Activated B cell treated with CpG ODN at 0.5 μM for 24 hours (primary cell): ENCODE measurements around the gene FHL5. TPM values are rescaled to one million over a fixed set of nuclear protein-coding genes. Genes with fewer than 3 reads are reported as not detected.

Source experiments
- ATAC-seq: fragments of 200-7000 bp; cut with Tn5 transposase; one replicate; pipeline ENCODE4 v1.10.0; 2021; ENCODE audit warnings: low read depth, mild to moderate bottlenecking, moderate library complexity
- CTCF ChIA-PET: fragments of 350-600 bp; sonication (Branson Sonifier 250); formaldehyde crosslinking; loops from one replicate; lab custom pipeline; 2021; ENCODE audit warnings: antibody characterized with exemption; lab: Charles Lee
- POLR2A ChIA-PET: fragments of 350-600 bp; sonication (Branson Sonifier 250); formaldehyde crosslinking; loops from one replicate; lab custom pipeline; 2021; ENCODE audit warnings: antibody characterized with exemption; lab: Charles Lee
- DNase-seq: peaks from one replicate; pipeline ENCODE4 v3.0.0; 2022
- H3K27ac Mint-ChIP-seq: one replicate; pipeline ENCODE4 v1.8.0; 2020; ENCODE audit warnings: mixed read lengths
- H3K27me3 Mint-ChIP-seq: one replicate; pipeline ENCODE4 v1.8.0; 2021; ENCODE audit warnings: mixed read lengths
- H3K36me3 Mint-ChIP-seq: one replicate; pipeline ENCODE4 v1.8.0; 2021; ENCODE audit warnings: low read depth, mixed read lengths
- H3K4me1 Mint-ChIP-seq: one replicate; pipeline ENCODE4 v1.8.0; 2021; ENCODE audit warnings: mixed read lengths
- H3K4me3 Mint-ChIP-seq: one replicate; pipeline ENCODE4 v1.8.0; 2020; ENCODE audit warnings: mild to moderate bottlenecking, mixed read lengths
- H3K9me3 Mint-ChIP-seq: one replicate; pipeline ENCODE4 v1.8.0; 2020; ENCODE audit warnings: mixed read lengths
- CTCF ChIP-seq: fragments of 200-600 bp; IDR thresholded peaks from one replicate; pipeline ENCODE4 v1.8.0; 2022; ENCODE audit warnings: antibody characterized with exemption, mild to moderate bottlenecking
- intact Hi-C: fragments of 100-400 bp; cut with micrococcal nuclease; formaldehyde crosslinking; loops from one replicate; pipeline ENCODE4 v1.15.1; 2024
- total RNA-seq: library from RNA; stranded (reverse); gene quantifications from 2 replicates; pipeline ENCODE4 v1.2.3, GENCODE V29; 2022

The FHL5 gene
- total RNA-seq, 1 donor from 2014 or later, result not detected

GRCh38 chr6:96604420-96604819 is 41.5 kb downstream of the FHL5 start:
- CTCF ChIA-PET, result no interaction called here
- POLR2A ChIA-PET, result no interaction called here
- no peaks in the 10 kb centered on the region for H3K36me3 Mint-ChIP-seq

GRCh38 chr6:96608074-96608473 is 45.1 kb downstream of the FHL5 start:
- H3K27me3 Mint-ChIP-seq, result peaks cover 3% of the 10 kb centered on the region
- H3K4me1 Mint-ChIP-seq, result peaks cover 28% of the 10 kb centered on the region
- CTCF ChIA-PET, result interaction anchor here (0.8 kb wide), 1 partner anchor 18 kb away, joined by 3 read pairs; no protein-coding TSS in a partner anchor
- TF ChIP-seq CTCF, result no peak
- intact Hi-C loops, result loop anchor here (2.0 kb wide), 1 partner anchor 17 kb away; no protein-coding TSS in a partner anchor
- DNase-seq (no peak), ATAC-seq (no peak)
- POLR2A ChIA-PET, result no interaction called here
- H3K36me3 Mint-ChIP-seq, result no peaks in the 10 kb centered on the region
- H3K27ac Mint-ChIP-seq, result no peak overlapping the region
- no peak overlapping the region for H3K4me3 Mint-ChIP-seq
- no peaks in the 10 kb centered on the region for H3K9me3 Mint-ChIP-seq

More at GRCh38 chr6:96604420-96604819, 41.5 kb downstream of the FHL5 start:
- no peak for TF ChIP-seq CTCF
- H3K9me3 Mint-ChIP-seq, result no peaks in the 10 kb centered on the region
- H3K27me3 Mint-ChIP-seq, result peaks cover 8% of the 10 kb centered on the region
- intact Hi-C loops, result no loop called here
- DNase-seq (no peak), ATAC-seq (no peak)
- H3K4me3 Mint-ChIP-seq, result no peak overlapping the region
- H3K27ac Mint-ChIP-seq, result no peak overlapping the region
- H3K4me1 Mint-ChIP-seq, result peaks cover 1% of the 10 kb centered on the region

GRCh38 chr6:96610019-96610418 is 47.1 kb downstream of the FHL5 start:
- no peak for DNase-seq
- ChIA-PET CTCF (no interaction called here), POLR2A (no interaction called here)
- Mint-ChIP-seq H3K4me3 (no peak overlapping the region), H3K27ac (no peak overlapping the region), H3K9me3 (no peaks in the 10 kb centered on the region), H3K27me3 (peaks cover 6% of the 10 kb centered on the region), H3K4me1 (peaks cover 28% of the 10 kb centered on the region), H3K36me3 (no peaks in the 10 kb centered on the region)
- no peak for TF ChIP-seq CTCF
- ATAC-seq, result peak; percentile 21
- intact Hi-C loops, result loop anchor here (2.0 to 10.0 kb wide), 3 partner anchors 87 to 1055 kb away; partner anchors contain the start of gene NDUFAF4

GRCh38 chr6:96611342-96611991 is 48.5 kb downstream of the FHL5 start:
- Mint-ChIP-seq H3K27ac (no peak overlapping the region), H3K9me3 (no peaks in the 10 kb centered on the region), H3K4me3 (no peak overlapping the region), H3K36me3 (no peaks in the 10 kb centered on the region), H3K27me3 (peaks cover 6% of the 10 kb centered on the region), H3K4me1 (peaks cover 28% of the 10 kb centered on the region)
- DNase-seq (no peak), ATAC-seq (peak; percentile 47)
- intact Hi-C loops, result loop anchor here (2.0 to 10.0 kb wide), 3 partner anchors 89 to 1053 kb away; partner anchors contain the start of gene NDUFAF4
- ChIA-PET POLR2A (interaction anchor here (0.8 to 0.9 kb wide), 2 partner anchors 89 to 313 kb away, joined by 3 read pairs; partner anchors contain the start of gene KLHL32), CTCF (no interaction called here)
- TF ChIP-seq CTCF, result no peak

GRCh38 chr6:96613291-96613999 is 50.5 kb downstream of the FHL5 start:
- POLR2A ChIA-PET, result no interaction called here
- DNase-seq (no peak), ATAC-seq (no peak)
- peaks cover 7% of the 10 kb centered on the region for H3K27me3 Mint-ChIP-seq
- H3K4me1 Mint-ChIP-seq, result peaks cover 28% of the 10 kb centered on the region
- TF ChIP-seq CTCF, result no peak
- H3K36me3 Mint-ChIP-seq, result no peaks in the 10 kb centered on the region
- intact Hi-C loops, result loop anchor here (5.0 to 10.0 kb wide), 2 partner anchors 284 to 1051 kb away; partner anchors contain the start of gene NDUFAF4
- H3K9me3 Mint-ChIP-seq, result no peaks in the 10 kb centered on the region
- no peak overlapping the region for H3K27ac Mint-ChIP-seq
- no peak overlapping the region for H3K4me3 Mint-ChIP-seq
- CTCF ChIA-PET, result interaction anchor here (1.4 kb wide), 1 partner anchor 14 kb away, joined by 6 read pairs; no protein-coding TSS in a partner anchor
